Gastroesophageal sphincter (tissue), 4 donors: ENCODE measurements around the gene ZNF853. TPM values are rescaled to one million over a fixed set of nuclear protein-coding genes. Genes with fewer than 3 reads are reported as not detected.

Source experiments
- ATAC-seq: fragments of 150-250 bp; one replicate; pipeline ENCODE4 v1.9.1; 2016; ENCODE audit warnings: mild to moderate bottlenecking, moderate library complexity
- H3K27ac ChIP-seq, 4 donors: fragments of 200-600 bp; sonication (generic) in 3 of 4; 1 replicate in 3 of 4; 2 replicates in 1 of 4; pipeline ENCODE4 v1.5.1; 2016 to 2019
- H3K27me3 ChIP-seq: fragments of 200-600 bp; sonication (generic); one replicate; pipeline ENCODE4 v1.5.1; 2019
- H3K36me3 ChIP-seq, 2 donors: fragments of 200-600 bp; sonication (generic); one replicate each; pipeline ENCODE4 v1.5.1; 2019; ENCODE audit warnings: control low read depth in 1 of 2
- H3K4me1 ChIP-seq, 3 donors: fragments of 200-600 bp; sonication (generic); 1 replicate in 2 of 3; 2 replicates in 1 of 3; pipeline ENCODE4 v1.5.1; 2016 to 2019; ENCODE audit warnings: control low read depth in 2 of 3
- H3K4me3 ChIP-seq, 2 donors: fragments of 200-600 bp; sonication (generic); one replicate each; pipeline ENCODE4 v1.5.1; 2019; ENCODE audit warnings: mild to moderate bottlenecking in 1 of 2, moderate library complexity in 1 of 2
- H3K9me3 ChIP-seq, 3 donors: fragments of 200-600 bp; sonication (generic); one replicate each; pipeline ENCODE4 v1.5.1; 2017 to 2019; ENCODE audit warnings: control low read depth in 2 of 3
- CTCF ChIP-seq, 4 experiments: fragments of 200-600 bp in 2 of 4; fragments of 450-650 bp in 2 of 4; sonication (generic) in 1 of 4; IDR thresholded peaks; one replicate each; pipeline ENCODE4 v1.5.1; 2017 to 2019; ENCODE audit warnings: antibody characterized with exemption in 4 of 4, mild to moderate bottlenecking in 2 of 4, moderate library complexity in 2 of 4
- EP300 ChIP-seq: sonication (generic); formaldehyde crosslinking; IDR thresholded peaks from one replicate; pipeline ENCODE4 v1.6.1; 2017; ENCODE audit warnings: antibody characterized with exemption, mild to moderate bottlenecking
- POLR2A ChIP-seq, 2 donors: fragments of 450-650 bp; IDR thresholded peaks; one replicate each; pipeline ENCODE4 v1.6.1; 2017; ENCODE audit warnings: antibody characterized with exemption in 2 of 2, mild to moderate bottlenecking in 2 of 2, moderate library complexity in 1 of 2
- POLR2AphosphoS5 ChIP-seq: sonication (generic); formaldehyde crosslinking; IDR thresholded peaks from one replicate; pipeline ENCODE4 v1.6.1; 2017; ENCODE audit warnings: antibody characterized with exemption
- WGBS, 2 donors: methylation state at CpG; one replicate each; pipeline ENCODE4 v1.1.5; 2018; ENCODE audit warnings: low coverage in 1 of 2; 5-methylcytosine and 5-hydroxymethylcytosine counted together
- total RNA-seq, 4 donors: library from RNA; depleted of rRNA; stranded (reverse); fragments of >200 nt; gene quantifications; one replicate each; pipeline ENCODE4 v1.1.0, GENCODE V29; 2016

ZNF853 gene
- total RNA-seq, 4 donors from 2014 or later: 12.9 to 32.3 (median 19.4) TPM

GRCh38 chr7:6613706-6614105, 1.7 kb upstream of the ZNF853 start:
- no peak for TF ChIP-seq POLR2AphosphoS5
- TF ChIP-seq EP300: no peak
- TF ChIP-seq POLR2A (IDR thresholded peaks at IDR 0.05): no peak
- no peaks in the 10 kb centered on the region for H3K27me3 ChIP-seq
- H3K4me3 ChIP-seq: no peak overlapping the region
- WGBS, 2 donors: 32 to 33% methylated on average over 2 of the region's 2 CpGs
- no peak overlapping the region for H3K27ac ChIP-seq
- peaks cover 0 to 23% (median 4%) of the 10 kb centered on the region in 3 donors for H3K4me1 ChIP-seq
- ATAC-seq: no peak
- peaks cover 0 to 34% of the 10 kb centered on the region in 2 donors for H3K36me3 ChIP-seq
- no peaks in the 10 kb centered on the region for H3K9me3 ChIP-seq

- 85% methylated on average over 5 of the region's 63 CpGs; no CpG with 5 or more reads in 1 of the 2 donors for WGBS, 2 donors
- H3K27ac ChIP-seq: peak overlapping the region in 3 of 4 donors; percentile 13 to 71 (median 41)
Observed at GRCh38 chr7:6615723-6616555, 529 bp downstream of the ZNF853 start.

GRCh38 chr7:6616854-6617643, 1.6 kb downstream of the ZNF853 start:
- H3K36me3 ChIP-seq: peaks cover 0 to 33% of the 10 kb centered on the region in 2 donors
- H3K4me3 ChIP-seq: no peak overlapping the region
- WGBS, 2 donors: 70 to 80% methylated on average over 1 to 4 of the region's 20 CpGs
- peaks cover 0 to 23% (median 4%) of the 10 kb centered on the region in 3 donors for H3K4me1 ChIP-seq
- TF ChIP-seq POLR2AphosphoS5 (no peak), EP300 (no peak), CTCF (IDR thresholded peaks at IDR 0.05) (no peak), POLR2A (IDR thresholded peaks at IDR 0.05) (no peak)
- no peak overlapping the region for H3K27ac ChIP-seq
- H3K27me3 ChIP-seq: no peaks in the 10 kb centered on the region
- no peaks in the 10 kb centered on the region for H3K9me3 ChIP-seq
- ATAC-seq: no peak

More at GRCh38 chr7:6615723-6616555, 529 bp downstream of the ZNF853 start:
- Histone ChIP-seq H3K9me3 (no peaks in the 10 kb centered on the region), H3K27me3 (no peaks in the 10 kb centered on the region), H3K36me3 (peaks cover 0 to 23% of the 10 kb centered on the region in 2 donors), H3K4me1 (peaks cover 0 to 23% (median 4%) of the 10 kb centered on the region in 3 donors), H3K4me3 (peak overlapping the region; percentile 66 to 83)
- ATAC-seq: peak; percentile 25
- TF ChIP-seq POLR2AphosphoS5 (no peak), POLR2A (IDR thresholded peaks at IDR 0.05) (no peak), EP300 (no peak), CTCF (IDR thresholded peaks at IDR 0.05) (no peak)

- Histone ChIP-seq H3K27ac (no peak overlapping the region), H3K4me3 (no peak overlapping the region), H3K4me1 (peaks cover 0 to 23% (median 4%) of the 10 kb centered on the region in 3 donors), H3K9me3 (no peaks in the 10 kb centered on the region), H3K27me3 (no peaks in the 10 kb centered on the region), H3K36me3 (peaks cover 0 to 48% of the 10 kb centered on the region in 2 donors)
- no peak for ATAC-seq
- 63 to 76% methylated on average over 3 to 4 of the region's 4 CpGs for WGBS, 2 donors
- no peak for TF ChIP-seq POLR2AphosphoS5
- TF ChIP-seq POLR2A (IDR thresholded peaks at IDR 0.05): no peak
- TF ChIP-seq EP300: no peak
- TF ChIP-seq CTCF (IDR thresholded peaks at IDR 0.05): no peak
Observed at GRCh38 chr7:6618621-6619020, 3.2 kb downstream of the ZNF853 start.

GRCh38 chr7:6619961-6620360, 4.6 kb downstream of the ZNF853 start:
- H3K4me3 ChIP-seq: no peak overlapping the region
- no peaks in the 10 kb centered on the region for H3K9me3 ChIP-seq
- peaks cover 0 to 60% of the 10 kb centered on the region in 2 donors for H3K36me3 ChIP-seq
- H3K4me1 ChIP-seq: peaks cover 0 to 18% (median 4%) of the 10 kb centered on the region in 3 donors
- WGBS, 2 donors: 85 to 90% methylated on average over 2 to 3 of the region's 3 CpGs
- H3K27ac ChIP-seq: no peak overlapping the region
- no peaks in the 10 kb centered on the region for H3K27me3 ChIP-seq
- no peak for TF ChIP-seq POLR2A (IDR thresholded peaks at IDR 0.05)
- no peak for TF ChIP-seq POLR2AphosphoS5
- no peak for TF ChIP-seq EP300
- TF ChIP-seq CTCF (IDR thresholded peaks at IDR 0.05): no peak
- no peak for ATAC-seq
